K562 (cell line): ENCODE data around the gene NOL4L. TPM values are rescaled to one million over a fixed set of nuclear protein-coding genes. Genes with fewer than 3 reads are reported as not detected.

Experiments
- ATAC-seq: fragments of 200-7000 bp; cut with Tn5 transposase; 3 replicates; pipeline ENCODE4 v1.9.1; 2020; ENCODE audit warnings: moderate library complexity
- BruUV-seq: library from RNA; stranded (reverse); fragments of 400-500 nt; replicated peaks from 2 replicates; lab custom pipeline; 2021; lab: Mats Ljungman, UMichigan
- CTCF ChIA-PET: fragments of 300-600 bp; formaldehyde crosslinking; extraction: SDS; loops from one replicate; lab custom pipeline; 2021; ENCODE audit warnings: low intra/inter-chr PET ratio; lab: Yijun Ruan, JAX
- POLR2A ChIA-PET: fragments of 300-600, 350-650 bp; sonication (Branson Sonifier 250); formaldehyde crosslinking; extraction: SDS; loops from one replicate; lab custom pipeline; 2021; ENCODE audit warnings: antibody characterized with exemption, inconsistent platforms; lab: Yijun Ruan, JAX
- DNase-seq, 4 experiments: peaks; one replicate each; pipeline versions ENCODE4 v3.0.0 to v3.0.0-alpha.2; 2011 to 2018; ENCODE audit warnings: low spot score in 3 of 4, mixed read lengths in 3 of 4; ENCODE audit errors: extremely low read depth in 1 of 4
- FAIRE-seq: peaks from 2 replicates; lab custom pipeline; 2011; peaks lifted over from hg19 to GRCh38; lab: Jason Lieb, UNC
- H2AFZ ChIP-seq: 2 replicates; pipeline ENCODE4 v1.6.0; 2011; ENCODE audit warnings: low read depth, low read length, control low read depth, inconsistent platforms
- H3K27ac ChIP-seq: fragments of 200-600 bp; 3 replicates; pipeline ENCODE4 v1.8.0; 2011; ENCODE audit warnings: low read depth, mild to moderate bottlenecking, control low read depth, inconsistent platforms, low read length, moderate library complexity, mixed read lengths; ENCODE audit errors: extremely low read depth
- H3K27me3 ChIP-seq, 2 experiments: fragments of 300-600 bp in 1 of 2; 2 replicates in 1 of 2; 3 replicates in 1 of 2; pipeline versions ENCODE4 v1.6.0 to v1.8.0; 2011; ENCODE audit warnings: inconsistent platforms in 2 of 2, low read length in 2 of 2, mild to moderate bottlenecking in 1 of 2, mixed read lengths in 1 of 2, moderate library complexity in 1 of 2; ENCODE audit not compliant: control insufficient read depth in 2 of 2, insufficient read depth in 2 of 2
- H3K36me3 ChIP-seq: fragments of 300-600 bp; 3 replicates; pipeline ENCODE4 v1.8.0; 2011; ENCODE audit warnings: mild to moderate bottlenecking, low read length, inconsistent platforms; ENCODE audit not compliant: control insufficient read depth, insufficient read depth
- H3K4me1 ChIP-seq, 2 experiments: fragments of 200-600 bp in 1 of 2; replicated peaks in 1 of 2; 2 replicates in 1 of 2; 3 replicates in 1 of 2; pipeline versions ENCODE4 v1.5.1 to v1.8.0; 2011; ENCODE audit warnings: inconsistent platforms in 2 of 2, low read length in 2 of 2, mild to moderate bottlenecking in 1 of 2, mixed read lengths in 1 of 2, moderate library complexity in 1 of 2; ENCODE audit not compliant: control insufficient read depth in 2 of 2, insufficient read depth in 2 of 2
- H3K4me2 ChIP-seq: 2 replicates; pipeline ENCODE4 v1.6.1; 2011; ENCODE audit warnings: low read length, control low read depth, inconsistent platforms, mixed read lengths; ENCODE audit not compliant: insufficient read depth
- H3K4me3 ChIP-seq: fragments of 200-600 bp; sonication (generic), shearing (Covaris generic); 2 replicates; pipeline ENCODE4 v1.5.1; 2016; ENCODE audit warnings: control low read depth, inconsistent platforms
- H3K79me2 ChIP-seq: fragments of 200-600 bp; 3 replicates; pipeline ENCODE4 v1.8.0; 2011; ENCODE audit warnings: low read length, inconsistent platforms; ENCODE audit not compliant: control insufficient read depth, insufficient read depth
- H3K9ac ChIP-seq, 2 experiments: 2 replicates each; pipeline versions ENCODE4 v1.6.0 to v1.6.1; 2011; ENCODE audit warnings: low read depth in 2 of 2, low read length in 2 of 2, control low read depth in 1 of 2, inconsistent platforms in 1 of 2, mild to moderate bottlenecking in 1 of 2, mixed read lengths in 1 of 2; ENCODE audit not compliant: insufficient read depth in 1 of 2
- H3K9me1 ChIP-seq: one replicate; pipeline ENCODE4 v1.6.0; 2011; ENCODE audit warnings: inconsistent platforms, mild to moderate bottlenecking, low read length, moderate library complexity; ENCODE audit not compliant: control insufficient read depth, insufficient read depth
- H3K9me3 ChIP-seq: replicated peaks from 2 replicates; pipeline ENCODE4 v1.5.1; 2011; ENCODE audit warnings: low read depth, low read length, inconsistent platforms; ENCODE audit not compliant: control insufficient read depth, insufficient read depth
- H4K20me1 ChIP-seq: replicated peaks from 2 replicates; pipeline ENCODE4 v1.6.1; 2011; ENCODE audit warnings: low read length, inconsistent platforms, mixed read lengths; ENCODE audit not compliant: control insufficient read depth, insufficient read depth
- FOXP4 ChIP-seq: sonication (generic); formaldehyde crosslinking; IDR thresholded peaks from 2 replicates; pipeline ENCODE4 v1.8.0; 2022; ENCODE audit warnings: mild to moderate bottlenecking, missing genetic modification reagents, borderline replicate concordance
- NR2C1 ChIP-seq, 2 experiments: fragments of 450-650 bp; IDR thresholded peaks; 2 replicates each; pipeline ENCODE4 v1.6.1; 2017; ENCODE audit warnings: mild to moderate bottlenecking in 2 of 2, antibody characterized with exemption in 1 of 2, inconsistent platforms in 1 of 2, missing compliant biosample characterization in 1 of 2, missing genetic modification characterization in 1 of 2
- NRF1 ChIP-seq, 2 experiments: fragments of 450-650 bp; IDR thresholded peaks in 1 of 2; conservative IDR thresholded peaks in 1 of 2; 2 replicates each; pipeline ENCODE4 v1.6.1; 2014; ENCODE audit warnings: mild to moderate bottlenecking in 2 of 2
- RBM15 ChIP-seq: fragments of 200-400 bp; formaldehyde crosslinking; IDR thresholded peaks from 2 replicates; pipeline ENCODE4 v1.6.1; 2018; ENCODE audit warnings: mild to moderate bottlenecking, low read length, moderate library complexity; ENCODE audit not compliant: insufficient read depth
- SIN3A ChIP-seq, 2 experiments: fragments of 150-350 bp in 1 of 2; IDR thresholded peaks; 2 replicates each; pipeline ENCODE4 v1.6.1; 2011 to 2016; ENCODE audit warnings: borderline replicate concordance in 2 of 2, low read depth in 2 of 2, low read length in 2 of 2, mild to moderate bottlenecking in 2 of 2, moderate library complexity in 2 of 2; ENCODE audit not compliant: control insufficient read depth in 1 of 2
- SMAD1 ChIP-seq: fragments of 150-350 bp; IDR thresholded peaks from 2 replicates; pipeline ENCODE4 v1.6.1; 2014; ENCODE audit warnings: low read length, low read depth; ENCODE audit not compliant: partially characterized antibody
- SNRNP70 ChIP-seq: fragments of 200-400 bp; formaldehyde crosslinking; optimal IDR thresholded peaks from 2 replicates; pipeline ENCODE3; 2017; ENCODE audit warnings: low read depth, low read length
- ZNF318 ChIP-seq, 2 experiments: fragments of 450-650 bp; IDR thresholded peaks; 2 replicates each; pipeline ENCODE4 v1.6.1; 2016; ENCODE audit warnings: mild to moderate bottlenecking in 2 of 2, borderline replicate concordance in 1 of 2, low read depth in 1 of 2, moderate library complexity in 1 of 2
- WGBS: fragments of 100-300 bp; shearing (Covaris generic); methylation state at CpG from one replicate; pipeline ENCODE4 v1.1.6; 2016; ENCODE audit warnings: low coverage, mixed read lengths; ENCODE audit not compliant: insufficient coverage; ENCODE audit errors: missing lambda C conversion rate; 5-methylcytosine and 5-hydroxymethylcytosine counted together
- in situ Hi-C: fragments of 300-500 bp; cut with MboI; formaldehyde crosslinking; loops from 4 replicates; pipeline ENCODE4 v1.15.0; 2018; ENCODE audit warnings: inconsistent platforms, mixed read lengths
- intact Hi-C: fragments of 100-400 bp; cut with micrococcal nuclease; formaldehyde crosslinking; loops from 2 replicates; pipeline ENCODE4 v1.14.2; 2022
- polyA plus RNA-seq, 8 experiments: library from polyadenylated mRNA; depleted of rRNA in 4 of 8; stranded (reverse) in 5 of 8; unstranded in 3 of 8; fragments of >200 nt; fragmentation: Nextera tagmentation in 2 of 8; fragmentation: Illumina TruSeq in 1 of 8; extraction: Ambion mirVana in 2 of 8; extraction: Trizol in 1 of 8; gene quantifications; 2 replicates each; pipeline versions ENCODE4 v1.2.1 to v1.2.3, GENCODE V29; 2011 to 2014; ENCODE audit warnings: inconsistent platforms in 1 of 8, missing spikeins in 1 of 8
- total RNA-seq, 7 experiments: library from RNA; depleted of rRNA in 6 of 7; stranded (reverse); fragments of >200 nt in 6 of 7; fragmentation: Illumina TruSeq in 2 of 7; extraction: Trizol in 2 of 7; gene quantifications; 2 replicates each; pipeline versions ENCODE4 v1.2.1 to v1.2.3, GENCODE V29; 2011 to 2021; ENCODE audit warnings: low replicate concordance in 1 of 7

NOL4L gene
- total and polyA plus RNA-seq, 9 of the 15 experiments (the other 6 are each of a cell fraction or from before 2014, with no cell fraction given): 5.1 to 36.2 (median 13.6) TPM

GRCh38 chr20:32437391-32438074, 147.6 kb downstream of the NOL4L start:
- peaks cover 0 to 3% of the 10 kb centered on the region in 2 experiments; a peak in 1 of 5 replicates for H3K4me1 ChIP-seq
- H2AFZ ChIP-seq: no peak overlapping the region
- no peak overlapping the region for H3K4me2 ChIP-seq
- DNase-seq: peak in 1 of 4 experiments; percentile 25
- H3K9me3 ChIP-seq: no peaks in the 10 kb centered on the region
- ChIA-PET CTCF (interaction anchor here (0.6 to 2.6 kb wide), 4 partner anchors 84 to 341 kb away, joined by 3 to 7 read pairs (median 4); no protein-coding TSS in a partner anchor), POLR2A (interaction anchor here (0.5 to 0.7 kb wide), 2 partner anchors 61 to 373 kb away, joined by 3 to 4 read pairs; no protein-coding TSS in a partner anchor)
- H3K27me3 ChIP-seq: no peaks in the 10 kb centered on the region
- peaks cover 80% of the 10 kb centered on the region; the same call in 2 of the 3 replicates for H3K36me3 ChIP-seq
- WGBS: 72% methylated on average over 3 of the region's 5 CpGs
- no TSS peak for BruUV-seq
- no peaks in the 10 kb centered on the region for H3K79me2 ChIP-seq
- intact Hi-C loops: loop anchor here (2.0 to 5.0 kb wide), 3 partner anchors 80 to 280 kb away; partner anchors contain the start of gene ASXL1
- H3K9ac ChIP-seq: no peak overlapping the region
- H3K27ac ChIP-seq: no peak overlapping the region
- H4K20me1 ChIP-seq: peaks cover 13% of the 10 kb centered on the region
- H3K9me1 ChIP-seq: no peaks in the 10 kb centered on the region
- peak; percentile 77 for FAIRE-seq
- in situ Hi-C loops: loop anchor here (5.0 kb wide), 1 partner anchor 105 kb away; no protein-coding TSS in a partner anchor
- no peak; the same call in 2 of the 3 replicates for ATAC-seq
- no peak overlapping the region for H3K4me3 ChIP-seq
- TF ChIP-seq FOXP4 (no peak), ZNF318 (IDR thresholded peaks at IDR 0.05; ENCODE audit: borderline replicate concordance in 1 of 2, low read depth in 1 of 2) (no peak), NRF1 (conservative IDR thresholded peaks at IDR 0.05 in 1 of 2, IDR thresholded peaks at IDR 0.05 in 1 of 2) (no peak), SNRNP70 (no peak), SIN3A (IDR thresholded peaks at IDR 0.05; ENCODE audit: borderline replicate concordance in 2 of 2, control insufficient read depth in 1 of 2, low read depth in 2 of 2, low read length in 2 of 2) (no peak), NR2C1 (IDR thresholded peaks at IDR 0.05) (0 out of 2 replicates have a peak, but pooled peaks have one; percentile 30), NR2C1 (tag; IDR thresholded peaks at IDR 0.05) (no peak), RBM15 (no peak), SMAD1 (no peak)
